Ovary (tissue), 9 donors: Measurements from ENCODE around the gene EMILIN2. TPM values are rescaled to one million over a fixed set of nuclear protein-coding genes. Genes with fewer than 3 reads are reported as not detected.

Source experiments
- DNase-seq, 5 donors: peaks; one replicate each; pipeline ENCODE4 v3.0.0-alpha.2; 2019 to 2020
- H3K27ac ChIP-seq, 2 donors: fragments of 200-600 bp; one replicate each; pipeline versions ENCODE4 v1.5.1 to v1.8.0; 2019 to 2022
- H3K27me3 ChIP-seq: fragments of 200-600 bp; one replicate; pipeline ENCODE4 v1.8.0; 2022
- H3K36me3 ChIP-seq: fragments of 200-600 bp; sonication (generic); one replicate; pipeline ENCODE4 v1.5.1; 2019
- H3K4me1 ChIP-seq: one replicate; pipeline ENCODE4 v1.8.1; 2013; ENCODE audit warnings: mild to moderate bottlenecking, moderate library complexity; ENCODE audit not compliant: insufficient read depth
- H3K4me3 ChIP-seq: fragments of 200-600 bp; sonication (generic); one replicate; pipeline ENCODE4 v1.5.1; 2017
- H3K9me3 ChIP-seq, 2 donors: fragments of 200-600 bp in 1 of 2; sonication (generic) in 1 of 2; one replicate each; pipeline versions ENCODE4 v1.5.1 to v1.8.1; 2013 to 2019; ENCODE audit warnings: mild to moderate bottlenecking in 1 of 2, moderate library complexity in 1 of 2
- EP300 ChIP-seq: sonication (generic); formaldehyde crosslinking; IDR thresholded peaks from one replicate; pipeline ENCODE4 v1.6.1; 2017; ENCODE audit warnings: antibody characterized with exemption
- POLR2A ChIP-seq: fragments of 450-650 bp; IDR thresholded peaks from one replicate; pipeline ENCODE4 v1.6.1; 2017; ENCODE audit warnings: antibody characterized with exemption, mild to moderate bottlenecking, moderate library complexity
- WGBS, 3 donors: extraction: QIAGEN DNeasy Blood & Tissue Kit in 1 of 3; methylation state at CpG; one replicate each; pipeline versions ENCODE4 v1.1.5 to v1.1.7; 2013 to 2017; 5-methylcytosine and 5-hydroxymethylcytosine counted together
- intact Hi-C, 4 donors: fragments of 100-400 bp; cut with DNase I; formaldehyde crosslinking; loops; one replicate each; pipeline versions ENCODE4 v1.11.0 to v1.15.1; 2022 to 2023
- polyA plus RNA-seq, 2 donors: library from polyadenylated mRNA; stranded (reverse); fragments of 200-250 nt in 1 of 2; fragments of 350-450 nt in 1 of 2; fragmentation: Illumina TruSeq in 1 of 2; extraction: RNeasy Lipid Tissue Mini Kit (QIAGEN cat#74804) in 1 of 2; gene quantifications; one replicate each; pipeline ENCODE4 v1.2.3, GENCODE V29; 2013 to 2014
- total RNA-seq, 7 donors: library from RNA; depleted of rRNA in 2 of 7; stranded (reverse); fragments of >200 nt in 2 of 7; fragmentation: NEBNext Ultra II Directional in 3 of 7; extraction: Animal tissue kit (Norgen Biotek cat#: 25700) in 3 of 7; gene quantifications; one replicate each; pipeline versions ENCODE4 v1.1.0 to v1.2.4, GENCODE V29; 2016 to 2023
- TF ChIP-seq, protein P1 (sequence below), 3 donors: fragments of 450-650 bp in 2 of 3; fragments of 200-600 bp in 1 of 3; IDR thresholded peaks; one replicate each; pipeline versions ENCODE4 v1.5.1 to v1.8.0; 2016 to 2022; ENCODE audit warnings: antibody characterized with exemption in 3 of 3, mild to moderate bottlenecking in 1 of 3
- donor health status: DM: no; HTN: no; CAD: no; lungs with moderate emphysema.
- donor health status: DM: no; HTN: no; CAD: no.
- donor health status: Bipolar disorder and iron deficiency.
- donor health status: DM: yes; HTN: yes; CAD: no.
- donor health status: DM: no; HTN: no; CAD: no.
- donor health status: DM: yes; HTN: yes; CAD: no.

The EMILIN2 gene
- total and polyA plus RNA-seq, 9 donors = 16.5 to 40.4 (median 34.3) TPM

DNA sequence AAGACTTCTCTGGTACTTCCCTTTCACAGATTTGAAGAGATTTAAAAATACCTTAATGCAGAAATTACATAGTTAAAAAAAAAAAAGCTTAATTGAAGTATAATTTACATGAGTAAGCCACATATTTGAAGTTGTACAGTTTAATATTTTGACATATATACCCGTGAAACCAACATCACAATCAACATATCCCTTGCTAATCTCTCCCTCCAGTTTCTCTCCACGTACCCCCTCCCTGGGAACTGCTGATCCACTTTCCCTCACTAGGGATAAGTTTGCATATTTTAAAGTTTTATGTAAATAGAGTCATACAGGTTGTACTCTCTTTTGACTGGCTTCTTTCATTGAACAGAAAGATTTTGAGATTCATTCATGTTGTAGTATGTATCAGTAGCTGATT is 22.4 kb downstream of the EMILIN2 start:
- no peaks in the 10 kb centered on the region for H3K4me1 ChIP-seq
- intact Hi-C loops = no loop called here
- WGBS, 3 donors = 56 to 75% (median 61%) methylated on average over 2 of the region's 2 CpGs
- no peaks in the 10 kb centered on the region for H3K27me3 ChIP-seq
- DNase-seq = no peak
- H3K4me3 ChIP-seq = no peak overlapping the region
- H3K27ac ChIP-seq = no peak overlapping the region
- no peak for TF ChIP-seq EP300
- no peak for TF ChIP-seq POLR2A
- TF ChIP-seq, protein P1, sequence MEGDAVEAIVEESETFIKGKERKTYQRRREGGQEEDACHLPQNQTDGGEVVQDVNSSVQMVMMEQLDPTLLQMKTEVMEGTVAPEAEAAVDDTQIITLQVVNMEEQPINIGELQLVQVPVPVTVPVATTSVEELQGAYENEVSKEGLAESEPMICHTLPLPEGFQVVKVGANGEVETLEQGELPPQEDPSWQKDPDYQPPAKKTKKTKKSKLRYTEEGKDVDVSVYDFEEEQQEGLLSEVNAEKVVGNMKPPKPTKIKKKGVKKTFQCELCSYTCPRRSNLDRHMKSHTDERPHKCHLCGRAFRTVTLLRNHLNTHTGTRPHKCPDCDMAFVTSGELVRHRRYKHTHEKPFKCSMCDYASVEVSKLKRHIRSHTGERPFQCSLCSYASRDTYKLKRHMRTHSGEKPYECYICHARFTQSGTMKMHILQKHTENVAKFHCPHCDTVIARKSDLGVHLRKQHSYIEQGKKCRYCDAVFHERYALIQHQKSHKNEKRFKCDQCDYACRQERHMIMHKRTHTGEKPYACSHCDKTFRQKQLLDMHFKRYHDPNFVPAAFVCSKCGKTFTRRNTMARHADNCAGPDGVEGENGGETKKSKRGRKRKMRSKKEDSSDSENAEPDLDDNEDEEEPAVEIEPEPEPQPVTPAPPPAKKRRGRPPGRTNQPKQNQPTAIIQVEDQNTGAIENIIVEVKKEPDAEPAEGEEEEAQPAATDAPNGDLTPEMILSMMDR (IDR thresholded peaks at IDR 0.05) = no peak
- H3K36me3 ChIP-seq = no peaks in the 10 kb centered on the region
- H3K9me3 ChIP-seq = no peaks in the 10 kb centered on the region

DNA sequence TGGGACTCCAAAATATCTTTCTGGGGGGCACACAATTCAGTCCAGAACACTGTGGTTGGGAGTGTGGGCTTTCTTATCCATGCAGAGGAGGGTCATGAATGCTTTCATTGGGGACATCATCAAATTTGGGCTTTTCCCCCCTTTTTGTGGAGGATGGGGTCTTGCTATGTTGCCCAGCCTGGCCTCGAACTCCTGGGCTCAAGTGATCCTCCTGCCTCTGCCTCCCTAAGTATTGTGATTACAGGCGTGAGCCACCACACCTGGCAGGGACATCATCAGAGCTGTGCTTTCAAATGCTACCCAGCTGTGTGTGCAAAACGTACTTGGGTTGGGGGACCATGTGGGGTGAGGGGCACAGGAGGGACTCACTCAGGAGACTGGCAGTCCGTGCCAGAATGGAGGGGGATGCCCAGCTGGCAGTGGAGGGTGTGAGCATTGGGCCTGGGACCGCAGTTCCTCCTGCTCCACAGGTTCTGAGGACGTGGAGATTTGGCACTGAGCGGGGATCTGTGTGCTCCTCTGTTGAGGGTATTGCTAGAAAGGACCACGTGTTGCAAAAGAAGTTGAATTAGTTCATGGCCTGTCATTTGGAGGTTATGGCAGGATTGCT is 24.4 kb downstream of the EMILIN2 start:
- peak in 1 of 5 donors; percentile 10 for DNase-seq
- TF ChIP-seq EP300 = no peak
- TF ChIP-seq, protein P1 (IDR thresholded peaks at IDR 0.05) = no peak
- no peak for TF ChIP-seq POLR2A
- Histone ChIP-seq H3K36me3 (no peaks in the 10 kb centered on the region), H3K27ac (no peak overlapping the region), H3K9me3 (no peaks in the 10 kb centered on the region), H3K4me3 (no peak overlapping the region), H3K27me3 (no peaks in the 10 kb centered on the region), H3K4me1 (no peaks in the 10 kb centered on the region)
- WGBS, 3 donors = 83 to 87% (median 83%) methylated on average over 8 of the region's 8 CpGs
- intact Hi-C loops = no loop called here

DNA sequence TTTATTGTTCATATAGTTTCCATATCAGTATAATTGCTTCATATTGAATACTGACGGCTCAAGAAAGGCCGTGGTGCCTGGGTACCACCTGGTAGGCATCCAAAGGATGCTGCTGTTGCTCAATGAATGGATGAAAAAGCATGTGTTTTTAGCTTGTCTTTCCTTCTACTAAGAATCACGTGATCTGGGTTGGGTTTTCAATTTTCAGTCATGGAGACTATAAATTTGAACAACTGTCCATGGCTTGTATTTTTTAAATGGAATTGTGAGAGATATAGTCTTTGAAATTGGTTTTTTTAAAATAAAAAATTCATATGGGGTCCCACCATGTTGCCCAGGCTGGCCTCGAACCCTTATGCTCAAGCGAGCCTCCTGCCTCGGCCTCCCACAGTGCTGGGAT is 25.3 kb downstream of the EMILIN2 start:
- intact Hi-C loops = no loop called here
- Histone ChIP-seq H3K36me3 (no peaks in the 10 kb centered on the region), H3K9me3 (no peaks in the 10 kb centered on the region), H3K27ac (no peak overlapping the region), H3K27me3 (no peaks in the 10 kb centered on the region), H3K4me1 (no peaks in the 10 kb centered on the region), H3K4me3 (no peak overlapping the region)
- TF ChIP-seq EP300 (no peak), POLR2A (no peak)
- TF ChIP-seq, protein P1 (IDR thresholded peaks at IDR 0.05) = no peak
- no peak for DNase-seq
- WGBS, 3 donors = 93 to 96% (median 96%) methylated on average over 6 of the region's 6 CpGs

DNA sequence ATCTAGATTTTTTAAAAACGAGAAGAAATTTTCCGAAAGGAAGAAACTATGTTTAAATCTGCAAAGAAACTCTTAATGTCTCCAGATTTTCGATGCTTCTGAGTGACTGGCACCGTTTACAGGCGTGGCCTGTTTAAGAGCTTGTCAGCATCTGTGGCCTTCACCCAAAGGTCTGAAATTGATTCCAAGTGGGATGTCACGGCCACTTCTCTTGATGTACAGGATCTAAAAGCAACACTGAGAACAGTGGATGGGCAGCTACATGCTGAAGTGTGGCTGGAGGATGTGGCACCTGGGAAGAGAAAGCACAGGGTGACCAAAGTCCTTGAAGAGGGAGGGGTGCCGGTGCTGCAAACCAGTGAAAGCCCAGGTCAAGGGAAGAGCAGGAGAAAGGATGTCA is 28.0 kb downstream of the EMILIN2 start:
- Histone ChIP-seq H3K9me3 (no peaks in the 10 kb centered on the region), H3K36me3 (no peaks in the 10 kb centered on the region), H3K27ac (peak overlapping the region; percentile 39 to 65), H3K4me3 (no peak overlapping the region), H3K4me1 (no peaks in the 10 kb centered on the region), H3K27me3 (no peaks in the 10 kb centered on the region)
- no peak for DNase-seq
- 65 to 73% (median 73%) methylated on average over 7 of the region's 7 CpGs for WGBS, 3 donors
- TF ChIP-seq EP300 = no peak
- intact Hi-C loops = no loop called here

DNA sequence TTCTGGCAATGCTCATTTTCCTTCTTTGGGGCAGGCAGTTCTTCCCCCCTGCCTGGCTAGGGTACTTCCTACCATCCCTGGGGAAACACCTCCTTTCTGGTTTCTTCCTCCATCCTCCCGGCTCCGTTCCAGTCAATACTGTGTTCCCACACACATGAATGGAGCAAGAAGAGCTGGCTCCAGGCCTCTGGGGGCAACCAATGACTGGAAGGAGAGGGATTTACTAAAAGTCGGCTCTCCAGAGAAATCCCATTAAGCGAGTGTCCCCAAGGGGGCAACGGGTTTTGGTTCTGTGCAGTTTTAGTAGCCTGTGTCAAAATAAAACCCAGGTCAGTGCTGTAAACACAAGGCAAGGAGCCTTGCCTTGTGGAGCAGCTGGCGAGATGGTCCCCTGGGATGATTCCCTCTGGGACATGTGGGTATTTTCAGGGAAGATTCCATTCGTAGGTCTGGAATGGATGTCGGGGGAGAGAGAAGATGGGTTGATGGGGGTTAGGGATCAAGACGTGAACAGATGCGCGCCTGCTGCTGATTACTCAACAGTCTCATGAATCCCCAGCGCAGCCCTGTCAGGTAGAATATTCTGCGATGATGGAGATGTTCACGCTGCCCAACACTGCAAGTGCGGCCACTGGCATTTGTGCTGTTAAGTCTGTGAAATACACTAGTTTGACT is 32.0 kb downstream of the EMILIN2 start:
- Histone ChIP-seq H3K27ac (no peak overlapping the region), H3K36me3 (no peaks in the 10 kb centered on the region), H3K9me3 (no peaks in the 10 kb centered on the region), H3K27me3 (no peaks in the 10 kb centered on the region), H3K4me3 (no peak overlapping the region), H3K4me1 (peaks cover 14% of the 10 kb centered on the region)
- DNase-seq = peak in 1 of 5 donors; percentile 9
- 85 to 90% (median 90%) methylated on average over 15 of the region's 15 CpGs for WGBS, 3 donors
- TF ChIP-seq EP300 = no peak
- no peak for TF ChIP-seq POLR2A
- TF ChIP-seq, protein P1 (IDR thresholded peaks at IDR 0.05) = no peak
- intact Hi-C loops = no loop called here
